HG03039 (cell line): ENCODE data around the gene PARM1.
"Not testable (repeated sequence)": the region's sequence is repeated elsewhere in the genome, so short reads cannot be mapped to it uniquely, and the experiment has no call there.

Experiments used
- ATAC-seq: cut with Tn5 transposase; IDR thresholded peaks from one replicate; pipeline ENCODE4 v1.9.1; 2021; ENCODE audit warnings: mild to moderate bottlenecking, moderate library complexity; ENCODE audit not compliant: unreplicated experiment

Gene PARM1

GRCh38 chr4:74982546-74983252, 49.8 kb downstream of the PARM1 start:
- ATAC-seq = no peak

GRCh38 chr4:74983253-74983635, 50.3 kb downstream of the PARM1 start:
- ATAC-seq = no peak

- no peak for ATAC-seq
Measured at GRCh38 chr4:74990276-74990875, 57.5 kb downstream of the PARM1 start.

GRCh38 chr4:74994436-74994835, 61.5 kb downstream of the PARM1 start:
- not testable (repeated sequence) for ATAC-seq

- ATAC-seq = no peak
Measured at GRCh38 chr4:74996996-74997395, 64.1 kb downstream of the PARM1 start.

GRCh38 chr4:74997948-74998729, 65.2 kb downstream of the PARM1 start:
- ATAC-seq = no peak

GRCh38 chr4:74999714-75000309, 66.9 kb downstream of the PARM1 start:
- no peak for ATAC-seq

- ATAC-seq = no peak
Measured at GRCh38 chr4:75001871-75002270, 69.0 kb downstream of the PARM1 start.

GRCh38 chr4:75002381-75002780, 69.5 kb downstream of the PARM1 start:
- no peak for ATAC-seq

- ATAC-seq = no peak
Measured at GRCh38 chr4:75003979-75004378, 71.1 kb downstream of the PARM1 start.

- ATAC-seq = no peak
Measured at GRCh38 chr4:75004755-75005668, 72.1 kb downstream of the PARM1 start.

GRCh38 chr4:75005727-75006126, 72.8 kb downstream of the PARM1 start:
- no peak for ATAC-seq

GRCh38 chr4:75007891-75008290, 75.0 kb downstream of the PARM1 start:
- no peak for ATAC-seq

GRCh38 chr4:75009138-75009537, 76.2 kb downstream of the PARM1 start:
- ATAC-seq = no peak

GRCh38 chr4:75011131-75011795, 78.3 kb downstream of the PARM1 start:
- no peak for ATAC-seq

GRCh38 chr4:75015627-75016026, 82.7 kb downstream of the PARM1 start:
- no peak for ATAC-seq

- no peak for ATAC-seq
Measured at GRCh38 chr4:75016472-75016871, 83.6 kb downstream of the PARM1 start.

GRCh38 chr4:75018811-75019479, 86.0 kb downstream of the PARM1 start:
- ATAC-seq = no peak

GRCh38 chr4:75025431-75025830, 92.5 kb downstream of the PARM1 start:
- ATAC-seq = no peak
